ENCODE results near the gene SBF2.

- TF ChIP-seq CTCF (conservative IDR thresholded peaks at IDR 0.05; ENCODE audit: low read depth, low read length) (no peak), EZH2 (IDR thresholded peaks at IDR 0.05; ENCODE audit: low read length, unreplicated experiment) (no peak), EZH2phosphoT487 (IDR thresholded peaks at IDR 0.05; ENCODE audit: borderline replicate concordance, low read length) (no peak)
Measured at GRCh38 chr11:9956483-9956882, 337.5 kb downstream of the SBF2 start.
